HG03108 (cell line): Measurements from ENCODE around the gene MYO1D.
"Not testable (repeated sequence)": the region's sequence is repeated elsewhere in the genome, so short reads cannot be mapped to it uniquely, and the experiment has no call there.

Experiments
- ATAC-seq: cut with Tn5 transposase; IDR thresholded peaks from one replicate; pipeline ENCODE4 v1.9.1; 2021; ENCODE audit warnings: moderate library complexity; ENCODE audit not compliant: unreplicated experiment

MYO1D gene

DNA sequence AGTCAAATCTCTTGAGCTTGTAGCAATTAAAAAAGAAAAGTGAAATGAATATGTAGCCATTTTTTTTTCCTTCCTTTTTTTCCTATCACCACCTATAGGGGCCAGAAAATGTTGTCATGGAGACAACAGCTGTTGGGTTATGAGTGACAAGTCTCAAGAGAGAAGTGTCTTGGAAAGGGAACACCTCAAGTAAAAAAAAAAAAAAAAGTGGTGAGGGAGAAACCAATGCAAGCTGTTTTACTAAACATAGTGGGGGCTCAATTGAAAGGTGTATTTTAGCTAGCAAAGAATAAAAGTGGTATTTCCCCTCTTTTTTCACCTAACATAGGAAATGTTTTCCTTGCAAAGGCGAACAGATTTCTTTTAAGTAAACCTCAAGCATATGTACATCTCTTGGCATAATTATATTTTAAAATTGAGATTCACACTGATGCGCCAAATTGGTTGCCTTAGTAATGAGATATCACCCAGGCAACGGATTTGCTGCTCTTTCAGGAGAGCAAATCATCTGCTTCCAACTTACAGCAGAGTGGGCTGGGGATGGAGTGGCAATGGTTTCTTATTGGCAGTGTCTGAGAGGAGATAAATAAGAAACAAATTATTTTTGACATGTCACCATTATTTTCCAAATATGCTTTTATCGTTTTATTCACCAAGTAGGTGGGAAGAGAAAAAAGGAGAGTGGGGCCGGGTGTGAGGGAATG is 183.6 kb downstream of the MYO1D start:
- ATAC-seq = no peak

DNA sequence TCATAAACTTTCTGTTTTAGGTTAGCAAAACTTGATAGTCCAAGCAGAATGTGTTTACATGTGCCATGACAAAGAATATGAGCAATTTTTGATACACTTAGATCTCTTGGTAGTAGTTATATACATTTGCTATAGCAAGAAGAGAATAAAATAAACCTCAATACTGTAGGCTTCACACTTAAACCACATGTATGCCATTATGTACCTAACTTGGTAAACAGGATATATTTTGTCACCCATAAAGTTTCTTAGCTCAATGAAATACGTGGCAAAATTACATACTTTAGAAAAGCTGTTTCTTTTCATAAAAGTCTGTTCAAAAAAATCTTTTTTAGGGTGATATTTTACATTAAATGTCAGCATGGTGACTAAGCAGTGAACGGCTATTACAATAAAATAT is 184.7 kb downstream of the MYO1D start:
- ATAC-seq = no peak

DNA sequence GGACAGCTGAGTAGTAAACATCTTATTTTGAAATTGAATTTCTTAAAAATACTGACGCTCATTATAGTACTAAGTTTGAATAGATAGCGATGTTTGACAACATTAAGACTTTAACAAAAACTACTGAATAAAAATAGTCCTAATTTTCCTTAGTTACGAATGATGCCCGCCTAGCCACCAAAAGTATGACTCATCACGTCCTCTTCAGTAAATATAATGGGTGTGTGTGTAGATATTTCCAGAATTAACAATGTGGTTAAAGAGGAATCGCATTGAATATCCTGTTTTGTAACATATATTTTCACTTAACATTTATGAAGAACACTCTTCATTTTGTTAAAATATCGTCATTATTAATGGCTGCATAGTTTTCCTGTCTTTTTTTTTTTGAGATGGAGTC is 187.6 kb downstream of the MYO1D start:
- no peak for ATAC-seq

DNA sequence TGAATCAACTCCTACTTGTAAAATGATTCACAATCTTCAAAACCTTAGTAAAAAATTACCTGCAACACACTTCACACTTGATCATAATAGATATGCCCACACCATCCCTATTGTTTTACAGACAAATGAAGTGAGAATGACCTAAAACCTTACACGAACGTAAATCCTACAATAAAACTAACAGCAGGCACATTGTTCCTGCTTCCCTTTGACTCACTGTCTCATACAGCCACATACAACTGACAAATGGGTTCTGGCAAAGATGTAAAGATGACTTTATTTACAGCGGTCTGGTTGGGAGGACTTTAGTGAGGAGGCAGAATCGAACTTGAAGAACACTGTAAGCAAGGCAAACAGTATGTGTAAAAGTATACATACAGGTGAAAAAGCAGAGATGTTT is 188.7 kb downstream of the MYO1D start:
- no peak for ATAC-seq

DNA sequence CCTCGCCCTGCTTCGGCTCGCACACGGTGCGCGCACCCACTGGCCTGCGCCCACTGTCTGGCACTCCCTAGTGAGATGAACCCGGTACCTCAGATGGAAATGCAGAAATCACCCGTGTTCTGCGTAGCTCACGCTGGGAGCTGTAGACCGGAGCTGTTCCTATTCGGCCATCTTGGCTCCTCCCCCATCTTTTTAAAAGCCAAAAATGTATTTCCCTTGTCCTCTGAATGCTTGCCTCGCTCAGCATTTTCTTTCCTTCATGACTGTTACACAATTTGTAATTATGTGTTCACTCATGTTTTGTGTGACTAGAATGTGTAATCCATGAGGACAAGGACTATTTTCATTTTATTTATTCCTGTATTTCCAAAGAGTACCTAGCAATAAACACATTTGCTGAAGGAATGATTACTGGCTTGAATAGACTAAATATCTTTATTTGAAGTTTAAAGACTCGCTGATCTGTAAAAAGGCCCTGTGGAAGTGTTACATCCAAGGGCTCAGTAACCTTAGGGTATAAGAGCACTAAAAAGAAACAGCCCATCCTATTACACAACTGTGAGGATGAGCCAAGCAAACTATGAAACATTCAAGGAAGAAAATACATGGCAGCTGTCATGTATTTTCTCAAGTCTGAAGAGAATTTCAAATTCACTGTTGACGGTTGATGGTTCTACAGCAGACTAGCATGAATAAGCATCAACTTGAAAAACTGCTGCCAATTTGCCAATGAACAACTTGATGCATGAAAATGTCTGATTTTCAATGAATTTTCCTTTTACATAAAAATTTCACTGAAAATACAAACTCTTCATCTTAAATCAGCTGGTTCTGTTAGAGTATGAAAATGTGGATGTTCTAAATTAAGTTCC is 192.6 kb downstream of the MYO1D start:
- no peak for ATAC-seq

DNA sequence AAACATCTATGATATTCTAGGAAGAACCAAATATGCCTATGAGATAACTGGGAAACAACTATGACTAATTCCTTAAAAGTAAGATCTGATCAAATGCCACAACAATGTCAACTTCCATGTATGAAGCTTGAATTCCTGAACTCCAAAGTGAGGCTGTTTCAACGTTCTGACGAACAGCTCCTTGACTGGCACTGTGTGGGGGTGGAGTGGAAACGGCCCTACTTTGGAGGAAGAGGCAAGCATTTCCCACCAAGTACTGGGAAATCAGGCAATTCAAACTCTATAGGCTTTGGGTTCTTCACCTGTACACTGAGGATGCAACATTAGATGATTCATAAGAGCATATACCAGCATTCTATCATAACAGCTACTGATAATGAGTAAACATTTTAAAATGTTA is 203.0 kb downstream of the MYO1D start:
- no peak for ATAC-seq

DNA sequence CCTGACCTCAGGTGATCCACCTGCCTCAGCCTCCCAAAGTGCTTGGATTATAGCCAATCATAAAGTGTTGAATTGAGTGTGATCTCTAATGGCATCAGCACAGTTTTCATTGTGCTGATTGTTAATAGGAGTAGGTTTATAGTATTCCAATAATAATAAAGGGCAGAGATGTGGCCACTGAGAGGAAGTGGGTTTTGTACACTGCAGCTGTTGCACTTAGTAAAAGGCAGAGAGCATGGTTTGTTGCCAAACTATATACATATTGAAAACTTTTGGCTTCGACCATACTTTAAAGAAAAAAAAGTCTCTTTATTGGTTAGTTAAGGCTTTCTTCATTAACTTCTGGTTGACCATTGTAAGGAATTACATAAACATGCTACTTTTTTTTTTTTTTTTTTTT is 204.2 kb downstream of the MYO1D start:
- ATAC-seq = no peak

DNA sequence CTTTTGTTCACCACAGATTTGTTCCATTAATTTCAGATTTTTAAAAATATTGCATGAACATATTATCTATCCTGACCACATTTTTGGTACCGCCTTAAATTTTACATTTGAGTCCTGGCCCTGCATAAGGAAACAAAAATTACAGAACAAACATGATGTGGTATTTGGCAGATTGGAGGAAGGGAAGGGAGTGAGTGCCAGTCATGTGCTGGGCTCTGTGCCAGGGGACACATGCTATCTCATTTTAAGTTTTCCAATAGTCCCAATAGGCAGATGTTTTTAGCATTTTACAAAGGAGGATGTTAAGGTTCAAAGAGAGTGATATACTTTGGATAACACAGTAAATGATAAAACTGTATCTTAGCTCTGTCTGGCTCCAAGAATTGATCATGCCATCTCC is 205.0 kb downstream of the MYO1D start:
- ATAC-seq = no peak

DNA sequence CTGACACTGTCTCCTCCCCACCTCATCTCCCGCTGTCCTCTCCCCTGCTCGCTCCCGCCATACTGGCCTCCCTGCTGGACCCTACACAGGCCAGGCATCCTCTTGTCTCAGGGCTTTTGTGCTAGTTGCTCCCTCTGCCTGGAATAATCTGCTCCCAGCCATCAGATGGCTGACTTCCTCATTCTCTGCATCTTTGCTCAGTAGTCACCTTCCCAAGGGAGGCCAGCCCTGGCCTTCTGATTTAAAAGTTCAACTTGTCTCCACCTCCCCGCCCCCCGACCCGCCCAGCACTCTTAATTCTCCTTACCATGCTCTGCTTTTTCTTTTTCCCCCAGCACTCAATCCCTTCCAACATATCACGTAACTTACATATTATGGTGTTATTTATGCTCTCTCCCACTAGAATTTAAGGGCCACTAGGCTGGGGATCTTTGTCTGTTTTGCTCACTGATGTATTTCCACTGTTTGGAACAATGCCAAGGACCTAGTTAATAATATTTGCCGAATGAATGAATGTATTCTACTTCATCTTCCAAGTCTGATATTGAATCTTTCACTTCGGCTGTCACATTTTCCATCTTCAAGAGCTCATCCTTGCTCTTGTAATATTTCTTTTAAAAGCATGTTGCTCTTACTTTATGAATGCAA is 211.9 kb downstream of the MYO1D start:
- ATAC-seq = no peak

DNA sequence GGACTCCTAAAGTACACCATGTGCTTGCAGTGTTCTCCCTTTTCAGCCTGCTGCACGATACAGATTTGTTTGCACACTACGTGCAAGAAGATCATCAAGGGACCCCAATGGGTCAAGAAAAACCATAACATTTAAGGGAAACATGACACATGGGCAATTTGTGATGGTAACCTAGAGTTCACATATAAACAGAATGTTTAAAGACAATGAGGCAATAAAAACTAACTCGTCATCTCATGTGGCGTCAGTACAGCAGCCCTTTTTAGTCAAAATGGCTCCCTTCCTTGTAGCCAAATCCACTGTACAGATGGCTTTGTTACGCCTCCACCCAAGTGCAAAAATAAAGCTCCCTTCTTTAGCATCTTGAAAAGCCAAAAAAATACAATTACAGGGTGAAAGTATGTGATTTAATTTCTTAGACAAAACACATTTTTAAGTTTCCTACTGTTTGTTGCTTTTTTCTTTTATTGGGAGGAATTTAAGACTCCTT is 216.4 kb downstream of the MYO1D start:
- ATAC-seq = no peak

DNA sequence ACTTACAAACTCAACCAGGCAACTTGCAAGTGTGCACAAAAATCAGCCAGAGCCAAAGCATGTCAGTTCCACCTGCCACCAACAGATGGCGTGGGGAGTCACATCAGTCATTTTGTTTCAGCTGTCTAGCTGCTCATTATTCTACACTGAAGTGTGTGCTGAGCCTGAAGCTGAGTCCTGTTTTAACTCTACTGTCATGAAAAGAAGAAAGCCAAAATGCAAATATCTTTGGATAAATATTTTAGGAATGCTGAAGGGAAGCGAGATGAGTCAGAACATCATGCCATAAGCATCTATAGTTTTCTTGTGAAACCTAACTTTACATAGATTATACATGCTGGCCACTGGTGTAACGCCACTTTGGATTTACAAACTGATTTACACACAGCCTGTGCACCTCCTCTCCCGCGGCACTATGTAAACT is 217.5 kb downstream of the MYO1D start:
- no peak for ATAC-seq

DNA sequence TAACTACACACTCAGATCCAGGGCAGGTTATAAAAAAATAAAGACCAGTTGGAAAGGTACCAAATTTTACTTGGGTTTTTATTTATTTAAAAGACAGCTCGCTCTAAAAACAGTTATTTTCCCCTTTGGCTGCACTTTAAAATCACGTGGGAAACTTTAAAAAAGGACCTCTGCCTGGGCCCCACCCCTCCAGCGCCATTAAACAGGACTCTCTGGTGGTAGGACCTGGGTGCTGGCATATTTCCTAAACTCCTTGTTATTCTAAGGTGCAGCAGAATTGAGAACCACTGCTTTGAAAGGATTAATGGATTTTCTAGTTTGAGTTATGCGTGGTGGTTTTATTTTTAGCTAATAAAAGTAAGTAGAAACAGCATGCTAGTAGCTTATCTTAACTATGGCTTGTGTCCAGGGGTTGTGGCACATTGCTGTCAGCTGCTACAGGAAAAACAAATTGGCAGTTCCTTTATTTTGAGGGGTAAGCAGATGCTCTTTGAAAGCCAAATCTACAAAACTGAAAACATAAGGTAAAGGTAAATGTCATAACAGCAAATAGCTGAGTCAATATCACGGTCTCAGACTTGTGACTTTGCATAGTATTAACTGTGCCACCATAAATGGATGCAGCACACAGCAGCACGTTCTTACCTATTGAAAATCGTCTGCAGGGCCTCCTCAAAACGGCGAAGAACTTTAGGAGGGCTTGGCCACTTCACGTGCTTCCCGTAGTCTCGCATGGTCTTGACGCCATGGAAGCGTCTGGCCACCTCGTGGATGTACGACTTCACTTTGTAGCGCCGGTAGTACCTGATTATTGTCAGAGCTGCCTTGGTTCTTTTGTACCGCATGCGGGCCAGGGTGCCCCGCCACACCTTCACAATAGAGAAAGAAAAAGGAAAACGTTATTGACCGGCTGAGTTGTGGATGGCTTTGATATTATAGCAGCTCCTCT is 218.2 kb downstream of the MYO1D start:
- ATAC-seq = no peak

DNA sequence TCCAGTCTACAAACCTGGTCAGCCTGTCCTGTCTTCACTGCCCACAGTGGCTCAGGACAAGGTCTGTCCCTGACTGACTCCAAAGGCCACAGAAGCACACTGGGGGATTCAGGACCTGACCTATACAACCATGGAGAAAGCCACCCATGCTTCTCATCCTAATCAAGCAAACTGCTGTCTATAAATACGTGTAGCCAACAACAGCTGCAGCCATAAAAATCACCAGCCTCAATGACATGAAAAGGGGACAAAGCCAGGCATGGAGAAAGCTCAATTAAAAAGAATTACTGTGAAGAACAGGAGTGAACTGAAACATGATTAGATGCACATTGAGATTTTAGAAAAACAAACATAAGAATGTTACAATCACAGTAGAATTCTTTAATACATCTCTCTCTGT is 220.0 kb downstream of the MYO1D start:
- ATAC-seq = no peak

DNA sequence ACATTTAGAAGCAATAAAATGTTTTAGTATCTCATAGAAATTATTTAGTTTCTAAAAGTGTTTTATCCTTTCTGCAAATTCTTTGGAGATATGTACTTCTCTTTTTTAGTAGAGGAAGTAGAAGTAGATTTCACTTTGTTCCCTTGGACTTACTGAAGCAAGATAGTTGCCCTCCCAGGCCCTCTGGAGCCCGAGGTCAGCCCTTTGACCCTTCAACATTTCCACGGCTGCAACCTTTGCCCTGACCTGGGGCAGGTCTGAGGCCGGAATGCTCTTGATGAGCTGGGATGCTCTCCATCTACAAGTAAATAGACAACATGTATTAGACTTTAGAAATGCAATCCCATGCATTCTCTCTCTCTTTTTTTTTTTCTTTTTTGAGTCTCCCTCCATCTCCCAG is 222.6 kb downstream of the MYO1D start:
- no peak for ATAC-seq

DNA sequence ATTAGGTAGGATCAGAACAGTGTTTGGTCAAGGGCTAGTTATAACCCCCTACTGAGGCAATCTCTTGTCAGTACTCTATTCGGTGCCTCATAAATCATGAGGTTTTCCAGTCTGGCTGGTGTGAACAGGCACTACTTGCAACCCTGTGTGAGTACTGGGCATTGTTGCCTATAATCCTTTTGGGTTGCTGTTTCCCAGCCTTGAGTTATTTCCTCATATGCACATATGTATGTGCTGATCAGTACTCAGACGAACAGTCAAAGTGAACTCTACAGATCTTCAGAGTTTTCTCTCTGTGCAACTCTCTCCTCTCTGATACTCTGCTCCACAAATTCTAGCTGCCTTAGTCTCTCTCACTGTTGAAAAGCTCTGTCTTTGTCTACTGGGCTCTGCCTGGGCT is 225.8 kb downstream of the MYO1D start:
- ATAC-seq = no peak

DNA sequence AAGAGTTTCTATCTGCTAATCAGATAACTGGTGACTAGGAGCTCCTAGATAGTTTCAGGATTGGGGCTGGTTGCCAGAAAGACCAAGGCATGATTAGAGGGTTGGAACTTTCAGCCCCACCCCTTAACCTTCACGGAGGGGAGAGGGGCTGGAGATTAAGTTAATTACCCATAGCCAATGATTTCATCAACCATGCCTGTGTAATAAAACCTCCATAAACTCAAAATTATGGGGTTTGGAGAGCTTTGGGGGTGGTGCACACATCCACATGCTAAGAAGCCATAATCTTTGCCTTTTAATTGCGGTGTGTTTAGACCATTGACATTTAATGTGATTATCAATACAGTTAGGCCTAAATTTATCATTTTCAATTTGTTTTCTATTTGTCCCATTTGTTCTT is 228.5 kb downstream of the MYO1D start:
- no peak for ATAC-seq

DNA sequence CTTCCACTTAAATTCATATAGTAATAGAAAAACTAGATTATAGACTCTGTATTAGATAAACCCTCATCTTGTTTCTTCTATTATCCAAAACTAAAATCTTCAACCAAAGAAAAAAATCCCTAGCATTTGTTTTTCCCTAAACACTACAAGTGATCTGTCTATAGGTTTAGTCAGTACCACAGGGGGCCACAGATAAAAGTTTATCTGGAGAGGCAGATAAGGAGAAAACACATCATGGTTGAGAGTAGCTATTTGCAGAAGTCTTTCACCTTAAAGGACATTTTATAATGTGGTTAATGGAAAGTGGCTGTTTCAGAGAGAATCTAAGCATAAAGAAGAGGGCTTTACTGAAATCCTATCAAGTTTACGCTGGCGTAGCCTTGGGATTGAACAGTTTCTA is 230.0 kb downstream of the MYO1D start:
- no peak for ATAC-seq

DNA sequence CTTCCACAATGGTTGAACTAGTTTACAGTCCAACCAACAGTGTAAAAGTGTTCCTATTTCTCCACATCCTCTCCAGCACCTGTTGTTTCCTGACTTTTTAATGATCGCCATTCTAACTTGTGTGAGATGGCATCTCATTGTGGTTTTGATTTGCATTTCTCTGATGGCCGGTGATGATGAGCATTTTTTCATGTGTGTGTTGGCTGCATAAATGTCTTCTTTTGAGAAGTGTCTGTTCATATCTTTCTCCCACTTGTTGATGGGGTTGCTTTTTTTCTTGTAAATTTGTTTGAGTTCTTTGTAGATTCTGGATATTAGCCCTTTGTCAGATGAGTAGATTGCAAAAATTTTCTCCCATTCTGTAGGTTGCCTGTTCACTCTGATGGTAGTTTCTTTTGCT is 235.4 kb downstream of the MYO1D start:
- ATAC-seq = not testable (repeated sequence)

DNA sequence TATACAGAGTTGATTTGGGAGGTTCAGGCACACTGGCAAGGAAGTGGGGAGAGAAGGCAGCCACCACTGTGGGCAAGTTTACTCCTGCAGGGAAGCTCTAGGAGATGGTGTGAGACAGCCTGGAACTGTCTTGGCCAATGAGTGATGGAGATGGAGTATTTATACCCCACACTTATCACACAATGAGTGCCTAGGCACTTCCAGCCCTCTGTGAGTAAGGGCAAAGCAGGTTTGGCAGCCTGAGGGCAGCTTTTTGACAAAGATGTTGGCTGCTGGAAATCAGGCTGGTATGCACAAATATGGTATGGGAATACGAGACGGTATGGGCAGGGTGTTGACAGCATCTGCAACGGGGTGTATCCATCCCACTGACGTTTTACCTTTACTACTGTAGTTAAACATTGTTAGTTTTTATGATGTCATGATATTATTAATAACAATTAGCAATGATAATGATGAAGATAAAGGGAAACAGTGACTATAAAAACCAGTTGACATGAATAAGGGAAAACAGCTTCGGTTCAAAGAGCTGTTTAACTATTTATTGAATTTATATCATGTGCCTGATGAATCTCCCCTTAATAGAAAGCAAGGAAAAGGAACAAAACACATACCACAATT is 240.2 kb downstream of the MYO1D start:
- no peak for ATAC-seq

DNA sequence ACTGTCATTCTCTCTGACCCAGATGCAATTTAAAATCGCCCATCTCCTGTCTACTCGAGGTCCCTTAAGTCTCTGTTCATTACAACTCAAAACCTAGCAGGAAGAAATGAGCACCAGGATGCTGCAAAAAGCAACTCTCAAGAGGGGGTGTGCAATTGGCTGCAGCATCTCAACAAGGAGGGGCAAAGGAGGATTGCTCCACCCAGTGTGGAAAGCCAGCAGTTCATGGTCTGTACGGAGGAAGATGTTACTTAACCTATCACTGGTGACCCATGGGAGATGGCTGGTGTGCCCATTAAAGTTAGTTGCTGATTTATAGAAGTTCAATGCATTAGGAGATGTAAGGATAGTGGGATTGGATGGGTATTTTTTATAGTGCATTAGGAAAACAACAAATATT is 242.8 kb downstream of the MYO1D start:
- ATAC-seq = no peak
